WTC11 (cell line): ENCODE data around the gene CYP4A22. TPM values are rescaled to one million over a fixed set of nuclear protein-coding genes. Genes with fewer than 3 reads are reported as not detected.

Experiments used
- ATAC-seq: fragments of 200-7000 bp; cut with Tn5 transposase; 2 replicates; pipeline ENCODE4 v1.10.0; 2021; ENCODE audit warnings: mild to moderate bottlenecking, moderate library complexity
- CTCF ChIA-PET: fragments of 300-600 bp; sonication (Branson Sonifier 250); formaldehyde crosslinking; loops from one replicate; lab custom pipeline; 2021; ENCODE audit warnings: antibody characterized with exemption; lab: Charles Lee
- POLR2A ChIA-PET: fragments of 350-600 bp; sonication (Branson Sonifier 250); formaldehyde crosslinking; loops from one replicate; lab custom pipeline; 2021; ENCODE audit warnings: antibody characterized with exemption; lab: Charles Lee
- DNase-seq: peaks from one replicate; pipeline ENCODE4 v3.0.0; 2021; ENCODE audit warnings: low spot score
- H3K27ac Mint-ChIP-seq: 2 replicates; pipeline ENCODE4 v1.8.0; 2021; ENCODE audit warnings: mixed read lengths
- H3K27me3 Mint-ChIP-seq: 2 replicates; pipeline ENCODE4 v1.8.0; 2021; ENCODE audit warnings: low read depth, mild to moderate bottlenecking, moderate library complexity, mixed read lengths
- H3K36me3 Mint-ChIP-seq: 2 replicates; pipeline ENCODE4 v1.8.0; 2021; ENCODE audit warnings: mixed read lengths
- H3K4me1 Mint-ChIP-seq: 2 replicates; pipeline ENCODE4 v1.8.0; 2022; ENCODE audit warnings: mixed read lengths
- H3K4me3 Mint-ChIP-seq: 2 replicates; pipeline ENCODE4 v1.8.0; 2021; ENCODE audit warnings: mild to moderate bottlenecking, moderate library complexity, mixed read lengths
- H3K9me3 Mint-ChIP-seq: 2 replicates; pipeline ENCODE4 v1.8.0; 2021; ENCODE audit warnings: mixed read lengths
- ATF1 ChIP-seq: sonication (generic); formaldehyde crosslinking; IDR thresholded peaks from 2 replicates; pipeline ENCODE4 v1.8.1; 2023; ENCODE audit warnings: mild to moderate bottlenecking, moderate library complexity, missing genetic modification reagents
- CREM ChIP-seq: sonication (generic); formaldehyde crosslinking; IDR thresholded peaks from 2 replicates; pipeline ENCODE4 v1.8.1; 2022; ENCODE audit warnings: mild to moderate bottlenecking, missing genetic modification reagents, moderate library complexity
- CTCF ChIP-seq: fragments of 200-600 bp; IDR thresholded peaks from 2 replicates; pipeline ENCODE4 v1.8.0; 2022; ENCODE audit warnings: antibody characterized with exemption
- FOXK1 ChIP-seq: sonication (generic); formaldehyde crosslinking; IDR thresholded peaks from 2 replicates; pipeline ENCODE4 v1.8.0; 2022; ENCODE audit warnings: mild to moderate bottlenecking, moderate library complexity, missing genetic modification reagents
- GABPB1 ChIP-seq: sonication (generic); formaldehyde crosslinking; IDR thresholded peaks from 2 replicates; pipeline ENCODE4 v1.8.1; 2023; ENCODE audit warnings: mild to moderate bottlenecking, missing genetic modification reagents
- HMGXB4 ChIP-seq: sonication (generic); formaldehyde crosslinking; IDR thresholded peaks from 2 replicates; pipeline ENCODE4 v1.8.1; 2023; ENCODE audit warnings: mild to moderate bottlenecking, moderate library complexity, missing genetic modification reagents
- MLX ChIP-seq: sonication (generic); formaldehyde crosslinking; IDR thresholded peaks from 2 replicates; pipeline ENCODE4 v1.8.1; 2023; ENCODE audit warnings: mild to moderate bottlenecking, missing genetic modification reagents, moderate library complexity
- SMAD3 ChIP-seq: sonication (generic); formaldehyde crosslinking; IDR thresholded peaks from 2 replicates; pipeline ENCODE4 v1.8.0; 2022; ENCODE audit warnings: missing genetic modification reagents, mild to moderate bottlenecking, borderline replicate concordance
- SOX15 ChIP-seq: fragments of 250-450 bp; sonication (Bioruptor Pico); IDR thresholded peaks from 2 replicates; pipeline ENCODE4 v1.9.0; 2021; ENCODE audit warnings: mild to moderate bottlenecking
- SP1 ChIP-seq: sonication (generic); formaldehyde crosslinking; conservative IDR thresholded peaks from 2 replicates; pipeline ENCODE4 v1.8.1; 2022; ENCODE audit warnings: missing genetic modification reagents
- TCF7 ChIP-seq: sonication (generic); formaldehyde crosslinking; IDR thresholded peaks from 2 replicates; pipeline ENCODE4 v1.8.0; 2022; ENCODE audit warnings: mild to moderate bottlenecking, low read depth, missing genetic modification reagents, moderate library complexity
- TEAD1 ChIP-seq: sonication (generic); formaldehyde crosslinking; IDR thresholded peaks from 2 replicates; pipeline ENCODE4 v1.8.0; 2022; ENCODE audit warnings: mild to moderate bottlenecking, missing genetic modification reagents
- ZMAT4 ChIP-seq: fragments of 250-450 bp; sonication (Bioruptor Pico); IDR thresholded peaks from 2 replicates; pipeline ENCODE4 v1.9.0; 2021; ENCODE audit warnings: mild to moderate bottlenecking
- ZNF281 ChIP-seq: sonication (generic); formaldehyde crosslinking; IDR thresholded peaks from 2 replicates; pipeline ENCODE4 v1.8.0; 2023; ENCODE audit warnings: mild to moderate bottlenecking, missing genetic modification reagents
- ZNF425 ChIP-seq: fragments of 250-450 bp; sonication (Bioruptor Pico); conservative IDR thresholded peaks from 2 replicates; pipeline ENCODE4 v1.9.0; 2021; ENCODE audit warnings: mild to moderate bottlenecking
- total RNA-seq: library from RNA; stranded (reverse); gene quantifications from 3 replicates; pipeline ENCODE4 v1.2.3, GENCODE V29; 2021

The CYP4A22 gene
- total RNA-seq, 1 experiment from 2014 or later: not detected

- no peak for DNase-seq
Observed at GRCh38 chr1:47178654-47179016, 41.4 kb downstream of the CYP4A22 start.

GRCh38 chr1:47179017-47179987, 42.1 kb downstream of the CYP4A22 start:
- peaks cover 36% of the 10 kb centered on the region for H3K27me3 Mint-ChIP-seq
- ATAC-seq: peak; percentile 81
- no peaks in the 10 kb centered on the region for H3K9me3 Mint-ChIP-seq
- peak; percentile 94 for DNase-seq
- TF ChIP-seq TCF7 (CRISPR knock-in tag): 0 out of 2 replicates have a peak, but pooled peaks have one; percentile 21
- TF ChIP-seq SOX15: no peak
- no peak for TF ChIP-seq MLX (CRISPR knock-in tag)
- peak; percentile 60; the same call in 1 of the 2 replicates for TF ChIP-seq SP1 (CRISPR knock-in tag)
- no peak for TF ChIP-seq ZNF425 (CRISPR knock-in tag)
- no peak for TF ChIP-seq ZMAT4 (CRISPR knock-in tag)
- TF ChIP-seq ZNF281 (CRISPR knock-in tag): no peak
- peak; percentile 62 for TF ChIP-seq CTCF
- peak; percentile 43; the same call in 1 of the 2 replicates for TF ChIP-seq GABPB1 (CRISPR knock-in tag)
- TF ChIP-seq FOXK1 (CRISPR knock-in tag): peak; percentile 85
- TF ChIP-seq TEAD1 (CRISPR knock-in tag): peak; percentile 60; the same call in 1 of the 2 replicates
- 0 out of 2 replicates have a peak, but pooled peaks have one; percentile 28 for TF ChIP-seq HMGXB4 (CRISPR knock-in tag)
- peak; percentile 96 for TF ChIP-seq CREM
- TF ChIP-seq SMAD3 (CRISPR knock-in tag): 0 out of 2 replicates have a peak, but pooled peaks have one; percentile 52
- H3K4me3 Mint-ChIP-seq: peak overlapping the region; percentile 79
- H3K36me3 Mint-ChIP-seq: no peaks in the 10 kb centered on the region
- ChIA-PET CTCF (interaction anchor here (0.5 to 4.8 kb wide), 62 partner anchors 12 to 1367 kb away, joined by 3 to 152 read pairs (median 5); partner anchors contain the start of genes CMPK1, CYP4X1, FOXD2 and MKNK1), POLR2A (interaction anchor here (0.9 to 1.9 kb wide), 4 partner anchors 11 to 155 kb away, joined by 3 to 7 read pairs (median 6); partner anchors contain the start of genes CMPK1, PDZK1IP1 and STIL)
- H3K27ac Mint-ChIP-seq: peak overlapping the region; percentile 76
- peaks cover 22% of the 10 kb centered on the region for H3K4me1 Mint-ChIP-seq

More at GRCh38 chr1:47178654-47179016, 41.4 kb downstream of the CYP4A22 start:
- Mint-ChIP-seq H3K27me3 (peaks cover 36% of the 10 kb centered on the region), H3K27ac (peak overlapping the region; percentile 76; the same call in 1 of the 2 replicates), H3K4me1 (peaks cover 22% of the 10 kb centered on the region), H3K4me3 (peak overlapping the region; percentile 79), H3K36me3 (no peaks in the 10 kb centered on the region), H3K9me3 (no peaks in the 10 kb centered on the region)
- no peak for ATAC-seq
- ChIA-PET CTCF (interaction anchor here (0.5 to 4.8 kb wide), 57 partner anchors 12 to 1367 kb away, joined by 3 to 152 read pairs (median 5); partner anchors contain the start of genes CMPK1, CYP4X1, FOXD2 and MKNK1), POLR2A (interaction anchor here (0.9 to 1.9 kb wide), 4 partner anchors 12 to 155 kb away, joined by 3 to 7 read pairs (median 6); partner anchors contain the start of genes CMPK1, PDZK1IP1 and STIL)
- TF ChIP-seq TCF7 (CRISPR knock-in tag) (0 out of 2 replicates have a peak, but pooled peaks have one; percentile 21), ATF1 (CRISPR knock-in tag) (no peak)
